Activated CD4-positive, alpha-beta T cell treated with anti-CD3 and anti-CD28 coated beads, Interleukin-2, amount 50 U/mL, for 1 hour (primary cell): Measurements from ENCODE around the gene UBN1.

ENCODE experiments used
- DNase-seq: peaks from one replicate; pipeline ENCODE4 v3.0.0-alpha.2; 2020

The UBN1 gene

DNA sequence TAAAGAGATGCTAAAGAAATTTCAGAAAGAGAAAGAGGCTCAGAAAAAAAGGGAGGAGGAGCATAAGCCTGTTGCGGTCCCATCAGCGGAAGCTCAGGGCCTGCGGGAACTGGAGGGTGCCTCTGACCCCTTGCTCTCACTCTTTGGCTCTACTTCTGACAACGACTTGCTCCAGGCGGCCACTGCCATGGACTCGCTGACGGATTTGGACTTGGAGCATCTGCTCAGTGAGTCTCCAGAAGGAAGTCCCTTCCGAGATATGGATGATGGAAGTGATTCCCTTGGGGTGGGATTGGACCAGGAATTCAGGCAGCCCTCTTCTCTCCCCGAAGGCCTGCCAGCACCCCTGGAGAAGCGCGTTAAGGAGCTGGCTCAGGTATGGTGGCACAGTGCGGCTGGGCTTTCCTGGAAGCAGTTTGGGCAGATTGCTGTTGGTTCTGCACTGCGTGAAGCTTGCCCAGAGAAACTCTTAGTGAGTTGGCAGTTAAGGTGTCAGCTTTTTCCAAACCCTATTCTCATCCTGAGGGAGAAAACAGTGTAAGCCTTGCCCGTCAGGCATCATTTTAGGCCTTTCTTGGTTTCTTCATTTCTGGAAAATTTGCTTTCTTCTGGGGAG, 13.6 kb downstream of the UBN1 start:
- no peak for DNase-seq

- DNase-seq = no peak
These were observed 15.4 kb downstream of the UBN1 start for GRCh38 chr16:4862639-4863038.

GRCh38 chr16:4864728-4865127, 17.4 kb downstream of the UBN1 start:
- no peak for DNase-seq

GRCh38 chr16:4865231-4865860, 18.1 kb downstream of the UBN1 start:
- DNase-seq = no peak

DNA sequence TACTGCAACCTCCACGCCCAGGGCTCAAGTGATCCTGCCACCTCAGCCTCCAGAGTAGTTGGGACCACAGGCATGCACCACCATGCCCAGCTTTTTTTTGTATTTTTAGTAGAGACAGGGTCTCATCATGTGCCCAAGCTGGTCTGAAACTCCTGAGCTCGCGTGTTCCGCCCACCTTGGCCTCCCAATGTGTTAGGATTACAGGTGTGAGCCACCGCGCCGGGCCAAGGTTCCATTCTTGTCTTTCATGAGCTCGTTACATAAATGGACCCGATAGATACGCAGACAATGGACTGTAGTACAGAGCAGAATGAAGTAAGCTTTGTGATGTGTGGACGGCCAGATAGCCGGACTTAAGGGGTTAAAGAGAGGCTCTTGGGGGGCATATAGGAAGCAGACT, 19.3 kb downstream of the UBN1 start:
- DNase-seq = no peak

DNA sequence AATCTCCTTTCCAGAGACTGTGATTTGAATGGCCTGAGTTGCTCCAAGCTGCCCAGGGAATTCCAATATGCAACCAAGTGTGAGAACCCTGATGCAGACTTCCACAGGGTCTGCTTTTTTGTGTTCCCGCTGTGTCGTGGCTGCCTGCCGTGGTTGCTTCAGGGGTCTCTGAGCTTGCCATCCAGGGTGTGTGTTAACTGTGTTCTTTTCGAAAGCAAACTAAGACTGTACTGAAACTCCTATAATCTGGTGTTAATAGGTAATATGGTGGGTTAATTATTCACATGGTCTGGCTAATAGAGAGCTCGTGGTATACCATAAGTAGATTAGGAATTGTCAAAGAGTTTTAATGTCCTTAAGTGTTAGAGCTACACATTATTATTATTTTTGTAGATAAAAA, 20.7 kb downstream of the UBN1 start:
- DNase-seq = no peak

DNA sequence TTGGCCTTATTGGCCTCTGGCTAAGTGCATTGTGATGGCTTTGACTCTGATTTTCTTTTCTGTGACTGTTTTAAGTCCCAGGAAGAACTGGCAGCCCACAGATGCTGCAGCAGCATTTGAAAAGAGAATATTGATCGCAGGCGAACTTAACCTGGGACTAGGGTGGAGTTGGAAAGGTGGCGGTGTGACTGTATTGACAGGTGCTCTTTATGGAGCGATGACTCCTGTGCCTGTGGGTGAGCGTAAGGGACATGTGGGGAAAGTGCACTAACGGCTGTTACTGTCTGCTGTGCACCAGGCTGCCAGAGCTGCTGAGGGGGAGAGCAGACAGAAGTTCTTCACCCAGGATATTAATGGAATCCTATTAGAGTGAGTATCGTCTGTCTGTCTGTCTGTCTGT, 21.3 kb downstream of the UBN1 start:
- no peak for DNase-seq

DNA sequence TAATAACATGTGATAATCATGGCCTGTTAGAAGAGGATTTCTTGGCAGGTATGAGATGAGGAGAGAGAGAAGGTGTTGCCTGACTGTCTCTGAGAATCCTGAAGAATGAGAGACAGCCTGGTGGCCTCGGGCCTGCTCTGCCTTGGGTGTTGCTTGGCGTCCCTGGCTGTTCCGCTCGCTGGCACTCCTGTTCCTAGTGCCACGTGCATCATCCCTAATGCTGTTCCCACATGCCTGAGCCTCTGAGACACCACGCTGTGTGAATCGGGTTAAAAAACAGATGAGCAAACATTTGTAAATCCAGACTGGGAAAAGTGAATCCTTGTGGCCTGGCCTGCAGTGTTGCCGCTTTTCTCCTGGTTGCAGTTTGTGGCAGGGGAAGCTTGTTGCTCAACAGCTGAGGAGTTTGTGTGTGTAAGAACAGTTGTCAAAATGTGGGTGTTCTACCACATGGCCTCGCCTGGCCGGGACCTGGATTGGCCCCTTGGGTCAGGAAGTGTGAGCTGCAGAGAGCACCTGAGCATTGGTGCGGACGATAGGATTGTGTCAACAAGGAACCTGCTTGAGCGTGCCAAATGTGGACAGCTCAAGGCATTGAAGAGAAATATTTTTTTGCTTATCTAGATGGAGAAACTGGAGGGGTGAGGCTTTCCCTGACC, 22.0 kb downstream of the UBN1 start:
- no peak for DNase-seq

- no peak for DNase-seq
These were observed 22.9 kb downstream of the UBN1 start for GRCh38 chr16:4870138-4870671.

DNA sequence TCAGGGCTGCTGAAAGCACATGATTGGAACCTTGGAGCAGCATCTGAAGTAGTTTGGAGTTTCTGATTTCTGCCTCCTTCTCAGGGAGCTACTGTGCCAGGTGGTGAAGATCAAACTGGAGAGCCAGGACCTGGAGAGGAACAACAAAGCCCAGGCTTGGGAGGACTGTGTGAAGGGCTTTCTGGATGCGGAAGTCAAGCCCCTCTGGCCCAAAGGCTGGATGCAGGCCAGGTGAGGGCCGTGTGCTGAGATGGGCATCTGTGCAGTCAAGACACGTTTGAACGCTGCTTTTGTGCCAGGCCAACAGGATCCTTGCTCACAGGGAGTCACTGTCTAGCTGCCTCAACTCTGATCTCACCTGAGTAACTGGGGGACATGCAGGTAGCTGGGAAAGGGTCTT, 23.8 kb downstream of the UBN1 start:
- no peak for DNase-seq

- no peak for DNase-seq
These were observed 25.8 kb downstream of the UBN1 start for GRCh38 chr16:4873091-4873490.

- DNase-seq = no peak
These were observed 27.4 kb downstream of the UBN1 start for GRCh38 chr16:4874666-4875065.

GRCh38 chr16:4876646-4877379, 29.5 kb downstream of the UBN1 start:
- no peak for DNase-seq

- DNase-seq = no peak
These were observed 30.1 kb downstream of the UBN1 start for GRCh38 chr16:4877380-4877685.

GRCh38 chr16:4879049-4879448, 31.8 kb downstream of the UBN1 start:
- no peak for DNase-seq

DNA sequence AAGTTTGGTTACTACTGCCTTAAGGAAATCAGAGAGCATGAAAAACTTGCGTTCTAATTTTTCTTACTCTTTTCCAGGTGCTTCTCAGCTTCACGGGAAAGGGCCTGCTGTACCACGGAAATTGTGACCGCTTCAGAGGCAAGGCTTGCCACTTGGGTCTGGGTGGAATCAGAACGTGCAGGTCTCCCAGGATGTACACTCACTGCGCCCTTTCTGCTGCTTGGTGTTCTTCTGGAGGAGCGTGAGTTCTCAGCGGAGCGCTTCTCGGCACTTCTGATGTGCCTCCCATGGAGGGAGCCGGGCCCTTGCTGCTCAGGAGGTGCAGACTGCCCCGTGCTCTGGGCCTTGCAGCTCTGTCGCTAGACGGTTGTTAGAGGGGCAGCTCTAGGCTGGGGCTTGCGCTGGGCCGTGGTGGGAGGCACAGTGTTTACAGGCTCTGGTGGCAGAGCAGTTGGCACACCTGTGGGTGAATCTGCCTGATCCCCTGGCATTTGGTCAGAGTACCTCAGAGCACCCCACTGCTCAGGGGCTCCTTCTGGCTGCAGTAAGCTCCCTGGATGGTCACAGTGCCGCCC, 32.8 kb downstream of the UBN1 start:
- no peak for DNase-seq

DNA sequence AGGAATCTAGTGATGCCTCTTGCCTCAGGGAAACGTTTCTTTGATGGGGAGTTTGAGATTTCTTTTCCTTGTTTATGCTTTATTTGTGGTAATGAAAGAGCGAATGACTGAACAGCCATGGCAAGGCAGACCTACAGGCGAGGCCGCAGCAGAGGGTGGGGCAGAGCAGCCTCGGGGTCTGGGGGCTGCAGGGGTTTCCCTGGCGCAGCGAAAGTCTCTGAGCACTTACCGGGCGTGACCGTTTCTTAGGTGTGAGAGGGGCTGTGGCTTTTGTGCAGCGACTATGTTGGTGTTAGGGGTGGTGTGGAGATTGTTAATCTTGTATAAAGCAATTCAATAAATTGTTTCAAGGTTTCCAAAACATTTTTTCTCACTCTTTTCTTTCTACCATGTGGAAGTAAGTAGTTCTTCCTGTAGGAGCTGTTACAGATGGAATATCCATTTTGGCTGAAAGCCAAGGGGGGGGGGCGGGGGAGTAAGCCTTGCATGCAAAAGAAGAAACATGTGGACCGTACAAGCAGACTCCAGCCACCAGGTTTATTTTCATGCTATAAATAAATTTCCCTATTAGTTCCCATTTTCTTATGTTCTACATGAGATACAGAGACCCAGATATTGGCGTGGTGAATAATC, 34.8 kb downstream of the UBN1 start:
- DNase-seq = no peak

DNA sequence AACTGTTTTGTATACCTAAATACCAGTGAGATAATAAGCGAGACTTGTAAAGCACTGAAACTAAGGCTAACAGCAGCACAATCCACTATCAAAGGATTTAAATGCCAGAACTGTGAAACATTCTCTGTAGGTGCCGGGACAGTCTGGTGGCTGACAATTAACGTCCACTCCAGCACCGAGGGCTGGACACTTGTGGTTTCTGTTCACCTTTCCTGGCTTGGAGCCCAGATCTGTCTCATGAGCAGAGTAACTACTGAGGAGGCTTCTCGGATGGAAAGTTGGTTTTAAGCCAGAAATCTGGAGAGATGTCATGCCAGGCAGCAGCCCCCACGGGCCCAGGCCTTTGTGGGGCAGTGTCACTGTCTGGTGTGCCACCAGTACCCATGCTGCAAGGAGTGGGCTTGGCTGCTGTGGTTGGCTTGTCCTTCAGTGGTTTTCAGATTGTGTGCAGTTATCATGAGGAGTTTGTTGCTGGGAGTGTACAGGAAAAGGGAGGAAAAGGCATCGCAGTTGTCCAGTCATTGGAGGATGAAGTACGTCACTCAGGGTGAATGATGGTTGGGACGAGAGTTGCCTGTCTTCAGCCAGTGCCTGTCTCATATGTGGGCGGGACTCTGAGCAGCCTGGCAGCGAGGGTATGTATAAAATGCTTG, 35.5 kb downstream of the UBN1 start:
- DNase-seq = no peak

GRCh38 chr16:4883501-4883900, 36.2 kb downstream of the UBN1 start:
- no peak for DNase-seq

DNA sequence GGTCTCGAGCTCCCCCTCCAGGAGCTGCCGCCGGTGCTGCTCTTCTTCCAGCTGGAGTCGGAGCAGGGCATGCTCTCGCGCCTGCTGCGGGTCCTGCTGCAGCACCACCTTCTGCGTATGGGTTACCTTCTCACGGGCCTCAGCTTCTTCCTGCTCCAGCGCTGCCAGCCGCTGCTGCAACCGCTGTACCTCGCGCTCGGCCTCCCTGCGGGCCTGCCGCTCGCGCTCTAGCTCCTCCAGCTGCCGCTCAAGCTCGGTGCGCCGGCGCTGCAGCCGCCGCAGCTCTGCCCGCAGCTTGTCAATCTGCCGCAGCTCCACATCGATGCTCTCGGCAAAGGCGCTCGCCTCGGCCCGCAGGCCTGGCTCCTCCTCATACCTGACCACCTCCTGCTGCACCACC, 36.9 kb downstream of the UBN1 start:
- DNase-seq = no peak

GRCh38 chr16:4884972-4885874, 37.9 kb downstream of the UBN1 start:
- DNase-seq = no peak
